HG03354 (cell line): Measurements from ENCODE around the gene ADRA1B.

ENCODE experiments used
- ATAC-seq: cut with Tn5 transposase; IDR thresholded peaks from one replicate; pipeline ENCODE4 v1.9.1; 2021; ENCODE audit warnings: mild to moderate bottlenecking; ENCODE audit not compliant: unreplicated experiment, poor library complexity, severe bottlenecking

The ADRA1B gene

DNA sequence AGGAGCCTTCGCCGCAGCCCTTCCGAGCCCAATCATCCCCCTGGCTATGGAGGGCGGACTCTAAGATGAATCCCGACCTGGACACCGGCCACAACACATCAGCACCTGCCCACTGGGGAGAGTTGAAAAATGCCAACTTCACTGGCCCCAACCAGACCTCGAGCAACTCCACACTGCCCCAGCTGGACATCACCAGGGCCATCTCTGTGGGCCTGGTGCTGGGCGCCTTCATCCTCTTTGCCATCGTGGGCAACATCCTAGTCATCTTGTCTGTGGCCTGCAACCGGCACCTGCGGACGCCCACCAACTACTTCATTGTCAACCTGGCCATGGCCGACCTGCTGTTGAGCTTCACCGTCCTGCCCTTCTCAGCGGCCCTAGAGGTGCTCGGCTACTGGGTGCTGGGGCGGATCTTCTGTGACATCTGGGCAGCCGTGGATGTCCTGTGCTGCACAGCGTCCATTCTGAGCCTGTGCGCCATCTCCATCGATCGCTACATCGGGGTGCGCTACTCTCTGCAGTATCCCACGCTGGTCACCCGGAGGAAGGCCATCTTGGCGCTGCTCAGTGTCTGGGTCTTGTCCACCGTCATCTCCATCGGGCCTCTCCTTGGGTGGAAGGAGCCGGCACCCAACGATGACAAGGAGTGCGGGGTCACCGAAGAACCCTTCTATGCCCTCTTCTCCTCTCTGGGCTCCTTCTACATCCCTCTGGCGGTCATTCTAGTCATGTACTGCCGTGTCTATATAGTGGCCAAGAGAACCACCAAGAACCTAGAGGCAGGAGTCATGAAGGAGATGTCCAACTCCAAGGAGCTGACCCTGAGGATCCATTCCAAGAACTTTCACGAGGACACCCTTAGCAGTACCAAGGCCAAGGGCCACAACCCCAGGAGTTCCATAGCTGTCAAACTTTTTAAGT, 819 bp downstream of the ADRA1B start:
- no peak for ATAC-seq

GRCh38 chr5:159917994-159918393, 1.7 kb downstream of the ADRA1B start:
- ATAC-seq: no peak

DNA sequence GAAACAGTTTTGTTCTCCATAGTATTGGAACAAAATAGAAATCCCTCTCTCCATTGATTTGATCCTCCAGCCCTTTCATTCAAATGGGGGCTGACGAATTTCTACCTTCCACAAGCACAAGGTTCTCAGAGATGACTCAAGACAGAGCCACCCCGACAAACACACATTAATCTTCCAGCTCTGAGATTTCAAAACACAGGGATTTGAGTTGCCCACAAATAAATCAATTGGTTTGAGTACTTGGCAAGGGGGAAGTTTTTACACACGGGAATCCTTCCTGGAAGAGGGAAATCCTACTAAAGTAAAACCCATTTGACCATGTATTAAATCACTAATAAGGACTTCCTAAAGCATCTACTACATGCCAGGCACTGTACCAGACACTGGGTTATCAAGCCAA, 5.4 kb downstream of the ADRA1B start:
- no peak for ATAC-seq

GRCh38 chr5:159923008-159923407, 6.7 kb downstream of the ADRA1B start:
- ATAC-seq: no peak

- ATAC-seq: no peak
Observed at GRCh38 chr5:159928122-159928909, 12.0 kb downstream of the ADRA1B start.

- no peak for ATAC-seq
Observed at GRCh38 chr5:159929176-159929575, 12.9 kb downstream of the ADRA1B start.

- no peak for ATAC-seq
Observed at GRCh38 chr5:159933531-159934485, 17.5 kb downstream of the ADRA1B start.

DNA sequence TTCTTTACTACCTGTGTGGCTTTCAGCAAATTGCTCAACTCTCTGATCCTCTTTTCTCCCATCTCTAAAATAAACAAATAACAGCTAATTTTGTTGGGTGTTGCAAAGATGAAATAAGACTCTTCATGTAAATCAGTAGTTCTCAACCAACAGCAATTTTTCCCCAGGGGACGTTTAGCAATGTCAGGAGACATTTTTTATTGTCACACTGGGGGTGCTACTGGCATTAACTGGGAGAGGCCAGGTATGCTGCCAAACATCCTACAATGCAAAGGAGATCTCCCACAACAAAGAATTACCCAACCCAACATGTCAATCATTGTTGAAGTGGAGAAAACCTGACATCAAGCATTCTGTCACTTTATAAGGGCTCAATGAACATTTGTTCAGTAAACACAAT, 19.7 kb downstream of the ADRA1B start:
- no peak for ATAC-seq

GRCh38 chr5:159936686-159937329, 20.5 kb downstream of the ADRA1B start:
- no peak for ATAC-seq

DNA sequence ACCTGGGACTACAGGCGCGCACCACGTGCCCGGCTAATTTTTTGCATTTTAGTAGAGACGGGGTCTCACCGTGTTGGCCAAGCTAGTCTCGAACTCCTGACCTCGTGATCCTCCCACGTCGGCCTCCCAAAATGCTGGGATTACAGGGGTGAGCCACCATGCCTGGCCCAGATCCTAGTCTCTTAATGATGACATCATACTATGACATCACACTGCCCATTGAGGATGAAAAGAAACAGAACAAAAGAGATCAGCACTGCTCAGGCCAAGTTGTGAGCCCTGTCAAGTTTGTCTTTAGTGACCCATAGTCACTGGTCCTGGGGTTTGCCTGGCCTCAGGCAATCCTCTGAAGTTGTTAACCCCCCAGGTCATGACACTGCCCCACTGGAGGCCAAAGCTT, 21.3 kb downstream of the ADRA1B start:
- ATAC-seq: no peak

DNA sequence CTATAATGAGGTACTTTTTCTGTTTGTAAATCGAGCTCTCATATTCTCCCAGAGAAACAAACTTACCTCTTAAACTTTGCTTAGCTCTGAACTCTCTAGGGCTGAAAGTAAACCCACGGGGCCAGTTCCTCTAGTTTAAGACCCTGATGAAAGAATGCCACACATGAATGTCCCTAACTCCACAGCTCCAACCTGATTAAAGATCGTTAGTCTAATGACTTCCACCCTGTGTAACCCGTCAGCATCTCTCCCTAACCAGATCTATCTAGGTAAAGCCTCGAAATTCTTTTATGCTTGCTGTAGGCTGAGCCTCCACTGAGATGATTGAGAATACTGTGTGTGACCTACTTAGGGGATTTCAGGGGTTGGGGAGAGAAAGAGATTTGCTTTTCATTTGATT, 27.0 kb downstream of the ADRA1B start:
- ATAC-seq: no peak

DNA sequence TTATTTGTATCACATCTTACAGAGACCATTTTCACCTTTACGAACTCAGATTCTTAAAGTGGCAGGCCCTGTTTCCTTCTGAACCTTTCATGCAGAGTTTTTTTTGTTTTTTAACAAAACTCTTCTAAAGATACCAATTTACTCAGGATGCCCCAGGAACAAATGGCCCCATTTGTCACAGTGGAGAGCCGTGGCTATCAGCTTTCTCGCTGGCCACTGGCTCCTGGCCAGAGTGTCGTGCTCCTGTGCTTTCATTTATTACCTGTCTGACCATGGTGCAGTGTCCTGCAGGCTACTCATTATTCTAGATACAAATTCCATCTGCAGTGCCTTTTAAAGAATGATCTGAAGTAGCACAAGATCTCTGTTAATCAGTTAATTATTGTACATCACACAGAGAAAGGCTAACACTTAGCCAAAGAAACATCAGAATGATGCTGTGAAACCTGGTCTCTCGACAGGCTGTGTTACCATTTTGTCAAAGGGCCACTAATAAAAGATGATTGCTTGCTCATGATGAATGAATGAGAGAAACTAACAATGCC, 27.8 kb downstream of the ADRA1B start:
- no peak for ATAC-seq

DNA sequence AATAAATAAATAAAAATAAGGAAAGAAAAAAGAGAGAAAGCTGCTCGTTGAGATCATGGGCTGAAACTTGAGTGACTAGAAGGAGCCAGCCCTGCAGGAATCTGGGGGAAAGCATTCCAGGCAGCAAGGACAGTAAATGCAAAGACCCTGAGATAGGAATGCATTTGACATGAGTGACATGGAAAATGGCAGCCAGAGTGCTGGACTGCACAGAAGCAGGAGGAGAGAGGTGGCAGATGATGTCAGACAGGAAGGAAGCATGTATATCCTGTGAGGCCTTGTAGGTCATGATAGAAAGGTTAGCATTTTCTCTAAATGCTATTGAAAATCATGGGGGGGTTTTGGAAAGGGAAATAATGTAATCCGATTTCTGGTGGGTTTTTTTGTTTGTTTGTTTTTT, 29.1 kb downstream of the ADRA1B start:
- ATAC-seq: no peak

DNA sequence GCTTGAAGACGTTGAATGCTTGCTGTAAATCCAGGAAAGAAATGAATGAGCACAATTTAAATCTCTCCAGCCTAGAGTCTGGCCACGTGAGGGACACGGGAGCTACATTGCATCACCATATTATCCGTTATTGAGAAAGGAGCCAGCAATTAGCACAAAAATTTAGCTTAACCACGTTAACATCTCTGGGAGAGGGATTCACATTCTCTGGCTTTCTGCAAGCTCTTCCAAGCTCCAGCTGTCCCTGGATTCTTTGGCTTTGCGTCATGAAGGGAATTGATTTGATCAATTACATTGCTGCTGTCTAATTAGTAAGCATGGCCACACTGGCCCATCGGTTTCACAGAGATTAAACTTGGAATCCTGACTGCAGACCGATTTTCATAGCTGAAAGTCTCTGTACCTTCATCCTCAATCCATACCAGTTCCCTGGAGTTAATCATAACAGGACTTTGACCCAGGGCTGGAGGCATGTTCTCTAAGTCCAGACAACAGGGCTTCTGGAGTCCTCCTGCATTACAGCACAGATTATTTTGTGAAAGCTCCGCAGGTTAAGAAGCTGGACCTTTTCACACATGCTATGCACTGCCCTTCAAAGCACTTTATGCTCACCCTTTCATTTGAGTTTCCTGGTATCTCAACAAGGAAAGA, 31.6 kb downstream of the ADRA1B start:
- ATAC-seq: no peak

DNA sequence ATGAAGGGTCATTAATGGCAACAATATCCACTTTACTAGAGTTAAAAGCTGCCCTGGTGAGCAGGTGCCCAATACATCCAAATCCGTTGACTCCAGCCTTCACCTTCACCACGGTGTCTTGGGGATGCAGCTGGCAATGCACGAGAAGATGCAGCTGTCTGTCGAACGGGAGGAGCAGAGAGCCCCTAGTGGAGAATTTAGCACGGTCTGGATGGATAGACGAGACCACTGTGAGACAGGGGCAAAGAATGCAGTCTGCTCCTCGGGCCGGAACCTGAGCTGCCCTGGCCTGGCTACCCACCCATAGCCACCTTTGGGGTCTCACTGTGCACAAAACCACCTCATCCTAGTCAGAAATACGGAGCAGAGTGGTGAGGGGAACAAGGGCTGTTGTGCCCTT, 35.1 kb downstream of the ADRA1B start:
- ATAC-seq: no peak

DNA sequence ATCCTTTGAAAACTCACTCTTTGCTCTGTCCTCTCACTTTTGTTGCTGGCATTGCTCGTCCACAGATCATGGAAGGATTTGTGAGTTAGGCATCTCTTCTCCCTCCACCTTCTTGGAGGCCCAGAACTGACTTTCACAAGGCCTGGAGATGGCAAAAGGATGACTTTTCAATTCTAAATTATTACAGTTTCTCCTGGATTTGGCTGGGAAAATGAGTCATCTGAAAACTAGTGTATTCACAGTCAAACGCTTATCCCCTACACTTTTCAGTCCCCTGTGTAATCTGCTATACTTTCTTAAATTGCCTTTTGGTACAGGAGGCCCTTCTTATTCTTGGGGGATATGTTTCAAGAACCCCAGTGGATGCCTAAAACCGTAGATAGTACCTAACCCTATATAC, 35.6 kb downstream of the ADRA1B start:
- ATAC-seq: no peak

- no peak for ATAC-seq
Observed at GRCh38 chr5:159953609-159954008, 37.3 kb downstream of the ADRA1B start.

GRCh38 chr5:159955056-159955624, 38.9 kb downstream of the ADRA1B start:
- ATAC-seq: no peak
